OCI-LY3 (cell line): ENCODE measurements around the gene MDFIC.

ENCODE experiments used
- H2AFZ ChIP-seq: fragments of 200-600, 300-600 bp; shearing (Covaris generic); 2 replicates; pipeline ENCODE4 v1.6.0; 2014; ENCODE audit warnings: antibody characterized with exemption, low read depth, low read length
- H3K27ac ChIP-seq: fragments of 200-600, 300-600 bp; sonication (generic); 2 replicates; pipeline ENCODE4 v1.5.1; 2014; ENCODE audit warnings: mild to moderate bottlenecking, low read length, moderate library complexity, mixed read lengths
- H3K27me3 ChIP-seq: fragments of 200-600, 300-600 bp; sonication (generic); 2 replicates; pipeline ENCODE4 v1.6.1; 2014; ENCODE audit warnings: low read depth, low read length, mixed read lengths
- H3K36me3 ChIP-seq: fragments of 200-600, 300-600 bp; sonication (generic); replicated peaks from 2 replicates; pipeline ENCODE3; 2014; ENCODE audit warnings: low read depth, low read length, mixed read lengths
- H3K4me1 ChIP-seq: fragments of 300-600, 200-600 bp; sonication (generic); 2 replicates; pipeline ENCODE4 v1.6.1; 2014; ENCODE audit warnings: low read length, mixed read lengths
- H3K4me2 ChIP-seq: fragments of 200-600, 300-600 bp; sonication (generic); 2 replicates; pipeline ENCODE4 v1.6.1; 2014; ENCODE audit warnings: low read length, mixed read lengths
- H3K4me3 ChIP-seq: fragments of 300-600, 200-600 bp; sonication (generic); 2 replicates; pipeline ENCODE4 v1.5.1; 2014; ENCODE audit warnings: antibody characterized with exemption, mild to moderate bottlenecking, low read length, moderate library complexity
- H3K79me2 ChIP-seq: fragments of 300-600, 200-600 bp; shearing (Covaris generic); 2 replicates; pipeline ENCODE4 v1.6.1; 2014; ENCODE audit warnings: mild to moderate bottlenecking, low read length, mixed read lengths
- H3K9ac ChIP-seq: fragments of 300-600, 200-600 bp; shearing (Covaris generic); 2 replicates; pipeline ENCODE4 v1.6.0; 2014; ENCODE audit warnings: mild to moderate bottlenecking, low read length, moderate library complexity
- H3K9me3 ChIP-seq: fragments of 200-600, 300-600 bp; shearing (Covaris generic); 2 replicates; pipeline ENCODE4 v1.6.1; 2014; ENCODE audit warnings: low read length, mixed read lengths; ENCODE audit not compliant: insufficient read depth
- H4K20me1 ChIP-seq: fragments of 200-600, 300-600 bp; sonication (generic); 2 replicates; pipeline ENCODE4 v1.6.1; 2016; ENCODE audit warnings: low read length, mixed read lengths; ENCODE audit not compliant: insufficient read depth
- CTCF ChIP-seq: fragments of 200-600, 300-600 bp; sonication (generic); IDR thresholded peaks from 2 replicates; pipeline ENCODE4 v1.5.1; 2014; ENCODE audit warnings: antibody characterized with exemption, low read length, low read depth
- EZH2phosphoT487 ChIP-seq: fragments of 200-600 bp; shearing (Covaris generic); IDR thresholded peaks from 2 replicates; pipeline ENCODE4 v1.6.1; 2018; ENCODE audit warnings: antibody characterized with exemption, mixed run types, low read depth

MDFIC gene

GRCh38 chr7:115038158-115038557 is 116.3 kb downstream of the MDFIC start:
- Histone ChIP-seq H3K4me1 (peaks cover 27% of the 10 kb centered on the region), H3K27me3 (no peaks in the 10 kb centered on the region), H3K79me2 (no peaks in the 10 kb centered on the region), H3K4me2 (no peak overlapping the region), H3K4me3 (no peak overlapping the region), H3K27ac (no peak overlapping the region), H3K9ac (no peak overlapping the region), H2AFZ (no peak overlapping the region), H3K9me3 (no peaks in the 10 kb centered on the region), H4K20me1 (no peaks in the 10 kb centered on the region), H3K36me3 (no peaks in the 10 kb centered on the region)
- no peak for TF ChIP-seq EZH2phosphoT487
- TF ChIP-seq CTCF: no peak

GRCh38 chr7:115040057-115040456 is 118.2 kb downstream of the MDFIC start:
- Histone ChIP-seq H3K4me1 (peaks cover 12% of the 10 kb centered on the region), H3K4me2 (no peak overlapping the region), H3K27ac (no peak overlapping the region), H3K27me3 (no peaks in the 10 kb centered on the region), H4K20me1 (no peaks in the 10 kb centered on the region), H3K79me2 (no peaks in the 10 kb centered on the region), H3K4me3 (no peak overlapping the region), H3K9me3 (no peaks in the 10 kb centered on the region), H2AFZ (no peak overlapping the region), H3K36me3 (no peaks in the 10 kb centered on the region), H3K9ac (no peak overlapping the region)
- TF ChIP-seq EZH2phosphoT487: no peak
- TF ChIP-seq CTCF: no peak

- Histone ChIP-seq H3K4me3 (no peak overlapping the region), H3K9ac (no peak overlapping the region), H3K4me1 (peaks cover 12% of the 10 kb centered on the region), H4K20me1 (no peaks in the 10 kb centered on the region), H3K27me3 (no peaks in the 10 kb centered on the region), H3K4me2 (no peak overlapping the region), H3K79me2 (no peaks in the 10 kb centered on the region), H3K9me3 (no peaks in the 10 kb centered on the region), H3K27ac (no peak overlapping the region), H3K36me3 (no peaks in the 10 kb centered on the region), H2AFZ (no peak overlapping the region)
- no peak for TF ChIP-seq EZH2phosphoT487
- no peak for TF ChIP-seq CTCF
These were observed 118.6 kb downstream of the MDFIC start for GRCh38 chr7:115040495-115040894.

GRCh38 chr7:115042596-115042995 is 120.7 kb downstream of the MDFIC start:
- Histone ChIP-seq H2AFZ (no peak overlapping the region), H3K79me2 (no peaks in the 10 kb centered on the region), H3K4me2 (no peak overlapping the region), H3K4me3 (no peak overlapping the region), H4K20me1 (no peaks in the 10 kb centered on the region), H3K27ac (no peak overlapping the region), H3K9ac (no peak overlapping the region), H3K9me3 (no peaks in the 10 kb centered on the region), H3K36me3 (no peaks in the 10 kb centered on the region), H3K4me1 (peaks cover 3% of the 10 kb centered on the region), H3K27me3 (no peaks in the 10 kb centered on the region)
- no peak for TF ChIP-seq CTCF
- TF ChIP-seq EZH2phosphoT487: no peak
